GM21360 (cell line): ENCODE data around the gene ZNF688.

ENCODE experiments used
- ATAC-seq: cut with Tn5 transposase; IDR thresholded peaks from one replicate; pipeline ENCODE4 v1.9.1; 2021; ENCODE audit warnings: mild to moderate bottlenecking, moderate library complexity; ENCODE audit not compliant: unreplicated experiment

Gene ZNF688

DNA sequence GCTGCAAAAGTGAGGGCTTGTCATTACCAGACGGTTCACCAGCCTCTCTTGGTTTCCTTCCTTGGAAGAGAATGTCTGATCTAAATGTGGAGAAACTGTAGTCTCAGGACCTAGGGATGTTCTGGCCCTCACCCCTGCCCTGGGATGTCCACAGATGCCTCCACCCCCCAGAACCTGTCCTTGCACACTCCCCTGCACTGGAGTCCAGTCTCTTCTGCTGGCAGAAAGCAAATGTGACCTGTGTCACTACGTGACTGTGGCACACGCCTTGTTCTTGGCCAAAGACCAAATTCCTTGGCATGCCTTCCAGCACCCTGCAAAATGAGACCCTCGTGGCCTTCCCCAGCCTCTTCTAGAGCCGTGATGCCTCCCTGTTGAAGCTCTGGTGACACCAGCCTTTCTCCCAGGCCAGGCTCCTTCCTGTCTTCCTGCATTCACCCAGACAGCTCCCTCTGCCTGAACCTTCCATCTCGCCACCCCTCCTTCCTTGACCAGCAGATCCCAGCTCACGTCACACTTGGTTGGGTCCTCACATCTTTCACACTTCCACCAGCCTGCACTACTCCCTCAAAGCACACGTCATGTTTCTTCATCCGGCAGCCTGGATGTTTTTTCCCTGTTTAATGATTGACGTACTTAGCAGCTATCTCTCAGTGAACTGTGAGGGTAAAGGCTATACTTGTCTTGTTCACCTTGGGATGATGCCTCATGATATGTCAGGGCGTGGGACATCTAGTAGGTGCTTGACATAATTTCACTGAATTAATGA, 49.5 kb downstream of the ZNF688 start:
- ATAC-seq = no peak

DNA sequence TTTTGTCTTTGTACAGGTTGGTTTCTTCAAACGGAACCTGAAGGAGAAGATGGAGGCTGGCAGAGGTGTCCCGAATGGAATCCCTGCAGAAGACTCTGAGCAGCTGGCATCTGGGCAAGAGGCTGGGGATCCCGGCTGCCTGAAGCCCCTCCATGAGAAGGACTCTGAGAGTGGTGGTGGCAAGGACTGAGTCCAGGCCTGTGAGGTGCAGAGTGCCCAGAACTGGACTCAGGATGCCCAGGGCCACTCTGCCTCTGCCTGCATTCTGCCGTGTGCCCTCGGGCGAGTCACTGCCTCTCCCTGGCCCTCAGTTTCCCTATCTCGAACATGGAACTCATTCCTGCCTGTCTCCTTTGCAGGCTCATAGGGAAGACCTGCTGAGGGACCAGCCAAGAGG, 50.0 kb downstream of the ZNF688 start:
- ATAC-seq = no peak
